Measurements from ENCODE around the gene STAT3.

The STAT3 gene

DNA sequence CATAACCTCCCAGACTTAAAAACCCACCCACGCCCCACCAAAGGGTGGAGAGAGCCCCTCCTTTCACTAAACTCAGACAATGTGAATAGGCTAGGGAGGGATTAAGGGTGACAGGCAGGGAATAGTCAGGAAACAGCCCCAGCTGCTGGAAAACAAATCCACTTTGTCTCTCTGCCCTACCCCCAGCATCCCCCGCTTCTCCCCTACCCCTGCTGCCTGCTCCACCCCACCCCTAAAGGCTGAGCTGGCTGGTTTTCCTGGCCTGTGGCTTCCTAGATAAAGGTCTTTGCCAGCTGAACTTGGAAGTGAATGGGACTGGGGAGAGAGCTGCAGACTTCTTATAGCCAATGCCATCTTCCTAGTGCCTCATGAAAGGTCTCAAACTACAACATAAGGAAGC, 19.8 kb upstream of the STAT3 start:
- Histone ChIP-seq H3K4me1 (ENCODE audit: insufficient read depth, insufficient read length) (peaks cover 13% of the 10 kb centered on the region), H3K4me3 (ENCODE audit: insufficient read length, low read depth) (no peak overlapping the region), H3K9ac (ENCODE audit: insufficient read length, low read depth) (peak overlapping the region; percentile 8), H3K27me3 (ENCODE audit: insufficient read depth, insufficient read length) (no peaks in the 10 kb centered on the region), H3K36me3 (ENCODE audit: insufficient read depth, insufficient read length, low read length) (peaks cover 53% of the 10 kb centered on the region), H3K9me3 (ENCODE audit: insufficient read depth, low read length) (no peaks in the 10 kb centered on the region)
- TF ChIP-seq YY1 (IDR thresholded peaks at IDR 0.05; ENCODE audit: insufficient read depth, insufficient read length): no peak
- TF ChIP-seq ZNF274 (IDR thresholded peaks at IDR 0.05; ENCODE audit: low read depth, low read length): no peak
- no peak for TF ChIP-seq SUZ12 (IDR thresholded peaks at IDR 0.05; ENCODE audit: extremely low read depth, insufficient read depth, insufficient read length)
- DNase-seq (ENCODE audit: low read depth, low spot score): no peak

DNA sequence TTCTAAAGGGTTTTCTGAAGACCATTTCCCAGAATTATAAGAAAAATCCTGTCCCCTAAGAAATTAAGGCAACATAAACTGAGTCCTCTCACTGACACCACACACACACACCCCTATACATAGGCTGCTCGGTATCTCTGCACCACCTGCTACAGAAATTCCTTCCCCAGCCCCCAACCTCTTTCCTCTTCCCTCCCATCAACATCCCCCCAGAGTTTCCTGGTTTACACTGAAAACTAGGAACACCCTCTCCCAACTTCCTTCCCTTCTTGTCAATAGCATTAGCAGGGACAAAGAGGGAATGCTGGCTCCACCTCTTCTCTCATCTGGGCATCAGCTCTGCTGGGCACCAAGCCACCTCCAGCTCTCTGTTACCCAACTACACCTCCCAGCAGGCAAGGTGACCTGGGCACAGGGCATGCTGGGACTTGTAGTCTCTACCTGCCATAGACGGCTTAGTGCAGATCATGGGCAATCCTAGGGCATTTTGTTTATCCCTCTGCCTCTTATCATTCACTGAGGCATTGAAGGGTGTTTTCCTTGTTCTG, 19.1 kb upstream of the STAT3 start:
- no peak for TF ChIP-seq YY1 (IDR thresholded peaks at IDR 0.05; ENCODE audit: insufficient read depth, insufficient read length)
- TF ChIP-seq ZNF274 (IDR thresholded peaks at IDR 0.05; ENCODE audit: low read depth, low read length): no peak
- TF ChIP-seq SUZ12 (IDR thresholded peaks at IDR 0.05; ENCODE audit: extremely low read depth, insufficient read depth, insufficient read length): no peak
- no peak overlapping the region for H3K4me3 ChIP-seq (ENCODE audit: insufficient read length, low read depth)
- no peaks in the 10 kb centered on the region for H3K9me3 ChIP-seq (ENCODE audit: insufficient read depth, low read length)
- H3K4me1 ChIP-seq (ENCODE audit: insufficient read depth, insufficient read length): peaks cover 14% of the 10 kb centered on the region
- no peak for DNase-seq (ENCODE audit: low read depth, low spot score)
- H3K27me3 ChIP-seq (ENCODE audit: insufficient read depth, insufficient read length): no peaks in the 10 kb centered on the region
- H3K36me3 ChIP-seq (ENCODE audit: insufficient read depth, insufficient read length, low read length): peaks cover 52% of the 10 kb centered on the region
- no peak overlapping the region for H3K9ac ChIP-seq (ENCODE audit: insufficient read length, low read depth)

DNA sequence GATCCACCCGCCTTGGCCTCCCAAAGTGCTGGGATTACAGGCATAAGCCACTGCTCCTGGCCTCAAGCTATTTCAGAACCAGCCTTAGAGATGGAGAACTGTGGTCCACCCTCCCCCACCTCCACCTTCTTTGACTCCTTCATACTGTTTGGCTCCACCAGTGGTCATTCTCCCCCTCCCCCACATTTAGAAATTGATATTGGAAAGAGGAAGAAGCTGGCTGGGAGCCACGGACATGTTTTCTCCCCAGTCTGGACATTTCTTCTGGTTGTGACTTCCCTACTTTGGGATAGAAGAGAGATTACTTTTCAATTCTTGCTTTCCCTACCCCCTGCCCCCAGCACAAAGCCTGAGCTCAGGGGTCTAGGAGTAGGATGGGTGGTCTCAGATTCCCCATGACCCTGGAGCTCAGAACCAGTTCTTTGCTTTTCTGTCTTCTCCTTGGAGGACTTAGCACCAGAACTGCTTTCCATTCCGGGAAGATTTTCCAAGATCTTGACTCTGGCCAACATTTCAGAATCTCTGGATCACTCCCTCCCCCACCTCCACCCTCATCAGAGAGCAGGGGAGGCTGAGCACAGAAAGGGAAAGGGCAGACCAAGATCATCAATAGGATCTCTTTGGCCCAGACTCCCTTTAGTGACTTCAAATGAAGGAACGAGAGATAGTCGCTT, 18.5 kb upstream of the STAT3 start:
- Histone ChIP-seq H3K9me3 (ENCODE audit: insufficient read depth, low read length) (no peaks in the 10 kb centered on the region), H3K4me3 (ENCODE audit: insufficient read length, low read depth) (no peak overlapping the region)
- TF ChIP-seq SUZ12 (IDR thresholded peaks at IDR 0.05; ENCODE audit: extremely low read depth, insufficient read depth, insufficient read length) (no peak), ZNF274 (IDR thresholded peaks at IDR 0.05; ENCODE audit: low read depth, low read length) (no peak), YY1 (IDR thresholded peaks at IDR 0.05; ENCODE audit: insufficient read depth, insufficient read length) (no peak)

DNA sequence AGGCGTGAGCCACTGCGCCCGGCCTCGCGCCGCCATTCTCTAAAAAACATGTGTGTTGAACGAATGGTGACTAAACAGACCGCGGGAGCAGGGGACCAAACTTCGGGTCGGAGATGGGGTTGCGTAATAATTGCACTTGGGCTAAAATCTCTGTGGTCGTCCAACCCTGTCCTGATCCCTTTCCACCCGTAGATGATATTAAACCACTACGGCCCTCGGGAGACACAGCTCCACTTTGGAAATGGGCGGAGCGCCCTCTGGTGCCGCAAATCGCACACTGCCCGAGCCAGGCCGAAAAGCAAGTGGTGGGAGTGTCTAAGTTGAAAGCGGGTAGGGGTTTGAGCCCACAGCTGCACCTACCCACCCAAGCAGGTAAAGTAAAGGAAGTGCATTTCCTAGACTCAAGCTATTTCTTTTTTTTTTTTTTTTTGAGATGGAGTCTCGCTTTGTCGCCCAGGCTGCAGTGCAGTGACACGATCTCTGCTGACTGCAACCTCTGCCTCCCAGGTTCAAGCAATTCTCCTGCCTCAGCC, 17.8 kb upstream of the STAT3 start:
- no peak for DNase-seq (ENCODE audit: low read depth, low spot score)
- H3K4me1 ChIP-seq (ENCODE audit: insufficient read depth, insufficient read length): peaks cover 18% of the 10 kb centered on the region
- no peak overlapping the region for H3K4me3 ChIP-seq (ENCODE audit: insufficient read length, low read depth)
- no peak overlapping the region for H3K9ac ChIP-seq (ENCODE audit: insufficient read length, low read depth)
- H3K9me3 ChIP-seq (ENCODE audit: insufficient read depth, low read length): no peaks in the 10 kb centered on the region
- no peaks in the 10 kb centered on the region for H3K27me3 ChIP-seq (ENCODE audit: insufficient read depth, insufficient read length)
- TF ChIP-seq ZNF274 (IDR thresholded peaks at IDR 0.05; ENCODE audit: low read depth, low read length): no peak
- TF ChIP-seq SUZ12 (IDR thresholded peaks at IDR 0.05; ENCODE audit: extremely low read depth, insufficient read depth, insufficient read length): no peak
- no peak for TF ChIP-seq YY1 (IDR thresholded peaks at IDR 0.05; ENCODE audit: insufficient read depth, insufficient read length)
- H3K36me3 ChIP-seq (ENCODE audit: insufficient read depth, insufficient read length, low read length): peaks cover 43% of the 10 kb centered on the region

More for the DNA sequence above, 18.5 kb upstream of the STAT3 start:
- Histone ChIP-seq H3K27me3 (ENCODE audit: insufficient read depth, insufficient read length) (no peaks in the 10 kb centered on the region), H3K4me1 (ENCODE audit: insufficient read depth, insufficient read length) (peaks cover 18% of the 10 kb centered on the region), H3K36me3 (ENCODE audit: insufficient read depth, insufficient read length, low read length) (peaks cover 50% of the 10 kb centered on the region), H3K9ac (ENCODE audit: insufficient read length, low read depth) (no peak overlapping the region)
- no peak for DNase-seq (ENCODE audit: low read depth, low spot score)

DNA sequence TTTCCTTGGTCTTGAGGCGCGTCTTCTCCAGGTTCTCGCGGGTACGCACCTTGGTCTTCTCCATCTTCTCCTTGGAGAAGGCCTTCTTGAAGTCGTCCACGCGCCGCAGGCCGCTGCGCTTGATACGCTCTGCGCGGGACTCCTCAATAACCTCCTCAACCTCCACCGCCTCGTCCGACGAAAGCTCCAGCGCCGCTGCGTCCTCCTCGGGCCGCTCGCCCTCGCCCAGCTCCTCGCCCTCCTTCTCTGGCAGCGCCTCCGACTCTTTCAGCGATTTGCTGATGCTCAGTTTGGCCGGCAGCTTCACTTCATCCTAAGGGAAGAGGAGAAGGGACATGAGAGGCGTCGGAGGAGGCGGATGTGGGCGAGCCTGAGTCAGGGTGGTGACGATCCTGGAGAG, 16.8 kb upstream of the STAT3 start:
- H3K4me1 ChIP-seq (ENCODE audit: insufficient read depth, insufficient read length): peaks cover 20% of the 10 kb centered on the region
- no peak overlapping the region for H3K9ac ChIP-seq (ENCODE audit: insufficient read length, low read depth)
- no peak for DNase-seq (ENCODE audit: low read depth, low spot score)
- no peaks in the 10 kb centered on the region for H3K9me3 ChIP-seq (ENCODE audit: insufficient read depth, low read length)
- H3K4me3 ChIP-seq (ENCODE audit: insufficient read length, low read depth): no peak overlapping the region
- TF ChIP-seq SUZ12 (IDR thresholded peaks at IDR 0.05; ENCODE audit: extremely low read depth, insufficient read depth, insufficient read length) (no peak), ZNF274 (IDR thresholded peaks at IDR 0.05; ENCODE audit: low read depth, low read length) (no peak), YY1 (IDR thresholded peaks at IDR 0.05; ENCODE audit: insufficient read depth, insufficient read length) (no peak)
- no peaks in the 10 kb centered on the region for H3K27me3 ChIP-seq (ENCODE audit: insufficient read depth, insufficient read length)
- H3K36me3 ChIP-seq (ENCODE audit: insufficient read depth, insufficient read length, low read length): peaks cover 43% of the 10 kb centered on the region

DNA sequence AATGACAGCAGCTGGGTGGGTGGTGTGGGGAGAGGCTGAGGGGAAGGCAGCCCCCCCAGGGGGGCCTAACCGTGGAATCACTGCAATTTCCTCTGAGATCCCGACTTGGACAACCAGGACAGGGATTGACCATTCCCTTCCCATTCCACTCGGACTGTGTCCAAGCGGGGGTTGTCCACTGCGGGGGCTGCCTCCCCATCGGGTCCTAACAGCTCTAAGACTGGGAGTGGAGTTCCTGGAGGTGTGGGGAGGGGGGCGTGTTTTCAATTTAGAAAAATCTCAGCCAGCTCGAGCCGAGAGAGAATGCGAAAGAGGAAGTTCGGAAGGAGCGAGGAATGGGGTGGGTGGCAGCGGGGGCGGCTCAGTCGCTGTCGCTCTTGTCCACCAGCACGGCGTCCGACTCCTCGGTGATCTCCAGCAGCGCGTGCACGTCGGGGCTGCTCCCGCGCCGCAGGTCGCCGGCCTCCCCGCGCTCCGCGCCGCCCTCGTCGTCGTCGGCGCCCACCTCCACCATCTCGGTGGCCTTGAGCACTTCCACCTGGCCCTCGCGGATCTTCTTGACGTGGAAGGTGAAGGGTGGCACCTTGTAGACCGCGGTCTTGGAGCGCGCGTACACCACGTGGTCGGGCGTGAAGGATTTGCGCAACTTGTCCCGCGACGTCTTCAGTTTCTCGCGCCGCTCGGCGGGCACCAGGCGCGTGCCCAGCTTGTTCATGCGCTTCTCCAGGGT, 16.2 kb upstream of the STAT3 start:
- Histone ChIP-seq H3K9ac (ENCODE audit: insufficient read length, low read depth) (no peak overlapping the region), H3K4me1 (ENCODE audit: insufficient read depth, insufficient read length) (peaks cover 16% of the 10 kb centered on the region), H3K9me3 (ENCODE audit: insufficient read depth, low read length) (no peaks in the 10 kb centered on the region), H3K36me3 (ENCODE audit: insufficient read depth, insufficient read length, low read length) (peaks cover 43% of the 10 kb centered on the region), H3K4me3 (ENCODE audit: insufficient read length, low read depth) (no peak overlapping the region), H3K27me3 (ENCODE audit: insufficient read depth, insufficient read length) (no peaks in the 10 kb centered on the region)
- no peak for DNase-seq (ENCODE audit: low read depth, low spot score)
- TF ChIP-seq SUZ12 (IDR thresholded peaks at IDR 0.05; ENCODE audit: extremely low read depth, insufficient read depth, insufficient read length): no peak
- TF ChIP-seq ZNF274 (IDR thresholded peaks at IDR 0.05; ENCODE audit: low read depth, low read length): no peak
- TF ChIP-seq YY1 (IDR thresholded peaks at IDR 0.05; ENCODE audit: insufficient read depth, insufficient read length): no peak

DNA sequence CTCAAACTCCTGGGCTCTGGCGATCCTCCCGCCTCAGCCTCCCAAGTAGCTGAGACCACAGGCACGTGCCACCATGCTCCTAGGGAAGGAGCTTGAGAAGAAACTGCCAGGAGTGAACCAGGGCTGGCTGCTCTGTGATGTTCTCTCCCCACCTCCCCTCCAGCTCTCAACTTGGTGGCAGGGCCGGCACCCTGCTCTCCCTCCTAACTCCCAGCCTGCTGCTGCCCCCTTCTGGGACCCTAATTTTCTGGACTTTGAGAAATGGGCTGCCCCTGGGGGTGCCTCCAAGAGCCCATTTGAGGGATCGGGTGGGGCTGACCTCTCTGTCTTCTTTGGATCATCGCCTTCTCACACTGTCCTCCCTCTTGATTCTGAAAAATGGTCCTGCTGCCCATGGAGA, 14.9 kb upstream of the STAT3 start:
- Histone ChIP-seq H3K36me3 (ENCODE audit: insufficient read depth, insufficient read length, low read length) (peaks cover 37% of the 10 kb centered on the region), H3K9ac (ENCODE audit: insufficient read length, low read depth) (peak overlapping the region; percentile 39), H3K4me3 (ENCODE audit: insufficient read length, low read depth) (no peak overlapping the region), H3K9me3 (ENCODE audit: insufficient read depth, low read length) (no peaks in the 10 kb centered on the region), H3K4me1 (ENCODE audit: insufficient read depth, insufficient read length) (peaks cover 16% of the 10 kb centered on the region), H3K27me3 (ENCODE audit: insufficient read depth, insufficient read length) (no peaks in the 10 kb centered on the region)
- TF ChIP-seq YY1 (IDR thresholded peaks at IDR 0.05; ENCODE audit: insufficient read depth, insufficient read length): no peak
- no peak for TF ChIP-seq SUZ12 (IDR thresholded peaks at IDR 0.05; ENCODE audit: extremely low read depth, insufficient read depth, insufficient read length)
- no peak for TF ChIP-seq ZNF274 (IDR thresholded peaks at IDR 0.05; ENCODE audit: low read depth, low read length)
- no peak for DNase-seq (ENCODE audit: low read depth, low spot score)

All from NT2/D1 (cell line).